ENCODE data around the gene SLC15A4.

The SLC15A4 gene

GRCh38 chr12:128772249-128772648 is 51.5 kb downstream of the SLC15A4 start:
- DNase-seq (ENCODE audit: extremely low read depth, insufficient read length) = no peak
- no peak overlapping the region for H3K4me3 ChIP-seq (replicated peaks; ENCODE audit: low read depth, low read length)
- no peak for TF ChIP-seq CTCF (IDR thresholded peaks at IDR 0.05; ENCODE audit: insufficient read depth, low read length, poor library complexity, severe bottlenecking)
- H3K36me3 ChIP-seq (ENCODE audit: control insufficient read depth, insufficient read depth, low read length) = no peaks in the 10 kb centered on the region
- H3K27me3 ChIP-seq (replicated peaks; ENCODE audit: control insufficient read depth, insufficient read depth, low read length) = no peaks in the 10 kb centered on the region

GRCh38 chr12:128771681-128772080 is 52.1 kb downstream of the SLC15A4 start:
- no peaks in the 10 kb centered on the region for H3K27me3 ChIP-seq (replicated peaks; ENCODE audit: control insufficient read depth, insufficient read depth, low read length)
- DNase-seq (ENCODE audit: extremely low read depth, insufficient read length) = no peak
- no peak overlapping the region for H3K4me3 ChIP-seq (replicated peaks; ENCODE audit: low read depth, low read length)
- no peak for TF ChIP-seq CTCF (IDR thresholded peaks at IDR 0.05; ENCODE audit: insufficient read depth, low read length, poor library complexity, severe bottlenecking)
- H3K36me3 ChIP-seq (ENCODE audit: control insufficient read depth, insufficient read depth, low read length) = no peaks in the 10 kb centered on the region

GRCh38 chr12:128767518-128767917 is 56.2 kb downstream of the SLC15A4 start:
- no peaks in the 10 kb centered on the region for H3K27me3 ChIP-seq (replicated peaks; ENCODE audit: control insufficient read depth, insufficient read depth, low read length)
- H3K36me3 ChIP-seq (ENCODE audit: control insufficient read depth, insufficient read depth, low read length) = no peaks in the 10 kb centered on the region
- no peak overlapping the region for H3K4me3 ChIP-seq (replicated peaks; ENCODE audit: low read depth, low read length)
- DNase-seq (ENCODE audit: extremely low read depth, insufficient read length) = no peak
- no peak for TF ChIP-seq CTCF (IDR thresholded peaks at IDR 0.05; ENCODE audit: insufficient read depth, low read length, poor library complexity, severe bottlenecking)

GRCh38 chr12:128766738-128767501 is 56.8 kb downstream of the SLC15A4 start:
- TF ChIP-seq CTCF (IDR thresholded peaks at IDR 0.05; ENCODE audit: insufficient read depth, low read length, poor library complexity, severe bottlenecking) = no peak
- Histone ChIP-seq H3K4me3 (replicated peaks; ENCODE audit: low read depth, low read length) (no peak overlapping the region), H3K36me3 (ENCODE audit: control insufficient read depth, insufficient read depth, low read length) (no peaks in the 10 kb centered on the region), H3K27me3 (replicated peaks; ENCODE audit: control insufficient read depth, insufficient read depth, low read length) (no peaks in the 10 kb centered on the region)
- no peak for DNase-seq (ENCODE audit: extremely low read depth, insufficient read length)

- Histone ChIP-seq H3K4me3 (replicated peaks; ENCODE audit: low read depth, low read length) (no peak overlapping the region), H3K36me3 (ENCODE audit: control insufficient read depth, insufficient read depth, low read length) (no peaks in the 10 kb centered on the region), H3K27me3 (replicated peaks; ENCODE audit: control insufficient read depth, insufficient read depth, low read length) (no peaks in the 10 kb centered on the region)
- no peak for TF ChIP-seq CTCF (IDR thresholded peaks at IDR 0.05; ENCODE audit: insufficient read depth, low read length, poor library complexity, severe bottlenecking)
- no peak for DNase-seq (ENCODE audit: extremely low read depth, insufficient read length)
Measured at GRCh38 chr12:128763395-128763794, 60.4 kb downstream of the SLC15A4 start.
